ENCODE data around the gene HIPK4.

DNA sequence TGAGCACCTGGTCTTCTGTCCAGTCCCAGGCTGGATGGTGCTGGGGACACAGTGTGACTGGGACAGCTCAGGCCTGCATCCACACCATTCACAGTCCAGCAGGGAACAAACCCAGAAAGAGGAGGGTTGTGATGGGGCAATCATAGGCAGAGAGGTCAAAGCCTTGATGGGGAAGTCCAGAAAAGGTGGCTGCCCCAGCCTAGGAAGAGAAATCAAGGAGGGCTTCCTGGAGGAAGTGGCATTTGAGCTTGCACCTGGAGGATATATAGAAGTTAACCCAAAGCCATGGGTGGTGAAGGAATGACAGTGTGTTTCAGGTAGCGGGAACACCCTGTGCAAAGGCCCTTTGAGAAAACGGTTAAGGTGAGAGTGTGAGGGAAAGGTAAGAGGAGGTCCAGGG is 25.8 kb upstream of the HIPK4 start:
- TF ChIP-seq POLR2A (IDR thresholded peaks at IDR 0.05), result no peak
- TF ChIP-seq EP300 (IDR thresholded peaks at IDR 0.05), result no peak
- no peak for TF ChIP-seq CTCF (IDR thresholded peaks at IDR 0.05)
